ENCODE results near the gene COG5. TPM values are rescaled to one million over a fixed set of nuclear protein-coding genes. Genes with fewer than 3 reads are reported as not detected.

Gene COG5
- total RNA-seq, 1 experiment from 2014 or later = 20.2 TPM

GRCh38 chr7:107186240-107186639 is 377.5 kb downstream of the COG5 start:
- no peak for DNase-seq
- Mint-ChIP-seq H3K36me3 (ENCODE audit: insufficient read depth in 1 of 3, low read depth in 3 of 3) (peaks cover 12 to 66% (median 62%) of the 10 kb centered on the region in 3 experiments; a peak in 6 of 7 replicates), H3K4me1 (no peaks in the 10 kb centered on the region), H3K4me3 (no peak overlapping the region), H3K27me3 (ENCODE audit: low read depth) (no peaks in the 10 kb centered on the region), H3K9me3 (no peaks in the 10 kb centered on the region), H3K27ac (no peak overlapping the region)
- Histone ChIP-seq H2BK15ac (ENCODE audit: low read depth, low read length) (no peak overlapping the region), H3K18ac (ENCODE audit: insufficient read length, low read depth, low read length) (no peak overlapping the region), H2AK5ac (ENCODE audit: insufficient read length, low read length) (no peak overlapping the region), H2AFZ (ENCODE audit: low read length) (no peak overlapping the region), H3K27me3 (ENCODE audit: insufficient read depth, low read length) (no peaks in the 10 kb centered on the region), H2BK20ac (ENCODE audit: low read depth, low read length, poor library complexity, severe bottlenecking) (no peak overlapping the region), H3K4me1 (ENCODE audit: insufficient read depth, low read length) (no peaks in the 10 kb centered on the region), H3K4ac (ENCODE audit: low read depth, low read length) (no peak overlapping the region), H3K23ac (ENCODE audit: insufficient read length, low read depth, low read length) (no peak overlapping the region), H3K56ac (ENCODE audit: insufficient read length, low read depth, low read length) (no peak overlapping the region), H3K27ac (ENCODE audit: insufficient read length, low read depth, low read length) (no peak overlapping the region), H3K4me2 (ENCODE audit: insufficient read depth, insufficient read length, low read length) (no peak overlapping the region), H3K9ac (ENCODE audit: extremely low read depth, insufficient read length, low read length) (no peak overlapping the region), H2BK120ac (ENCODE audit: low read depth, low read length, poor library complexity, severe bottlenecking) (no peak overlapping the region), H4K8ac (replicated peaks; ENCODE audit: insufficient read length, low read depth, low read length) (no peak overlapping the region), H3K79me1 (ENCODE audit: insufficient read depth, low read depth, low read length, poor library complexity, severe bottlenecking) (no peaks in the 10 kb centered on the region), H2BK5ac (ENCODE audit: insufficient read length, low read length) (no peak overlapping the region), H2BK12ac (ENCODE audit: insufficient read length, low read depth, low read length) (no peak overlapping the region), H4K5ac (ENCODE audit: insufficient read length, low read depth, low read length) (no peak overlapping the region), H3K23me2 (ENCODE audit: insufficient read length, low read depth, low read length, poor library complexity, severe bottlenecking) (no peaks in the 10 kb centered on the region), H3K79me2 (ENCODE audit: insufficient read depth, low read length) (no peaks in the 10 kb centered on the region), H4K91ac (ENCODE audit: insufficient read length, low read depth, low read length) (no peak overlapping the region), H3K9me3 (ENCODE audit: control insufficient read depth, low read depth, low read length) (no peaks in the 10 kb centered on the region), H4K20me1 (ENCODE audit: control insufficient read depth, insufficient read depth, insufficient read length) (no peaks in the 10 kb centered on the region), H3K14ac (ENCODE audit: insufficient read depth, low read length) (no peak overlapping the region), H3T11ph (ENCODE audit: low read length) (no peak overlapping the region)
- no CpG with 5 or more reads among the region's 4 CpGs for WGBS (ENCODE audit: extremely low coverage, insufficient read length, low lambda C conversion rate)
- no peak for TF ChIP-seq CTCF (conservative IDR thresholded peaks at IDR 0.05)

Measured in H9 (cell line).